Cardiac muscle cell (in vitro differentiated cells and primary cell): ENCODE measurements around the gene NACAD. TPM values are rescaled to one million over a fixed set of nuclear protein-coding genes. Genes with fewer than 3 reads are reported as not detected.

Experiments
- DNase-seq, 2 donors: peaks; one replicate each; pipeline versions ENCODE4 v3.0.0 to v3.0.0-alpha.2; 2010 to 2017; ENCODE audit warnings: low read depth in 1 of 2, low spot score in 1 of 2
- H3K27ac ChIP-seq: fragments of 200-600 bp; sonication (generic); 2 replicates; pipeline ENCODE4 v1.5.1; 2016
- H3K27me3 ChIP-seq: fragments of 200-600 bp; sonication (generic); 2 replicates; pipeline ENCODE4 v1.6.0; 2016; ENCODE audit warnings: control low read depth
- H3K36me3 ChIP-seq: fragments of 200-600 bp; sonication (generic); 2 replicates; pipeline ENCODE4 v1.5.1; 2016; ENCODE audit warnings: control low read depth
- H3K4me1 ChIP-seq: fragments of 200-600 bp; sonication (generic); 2 replicates; pipeline ENCODE4 v1.8.1; 2017; ENCODE audit warnings: low read depth, mild to moderate bottlenecking, mixed run types
- H3K4me3 ChIP-seq: fragments of 200-600 bp; sonication (generic); 2 replicates; pipeline ENCODE4 v1.5.1; 2016; ENCODE audit warnings: mild to moderate bottlenecking
- H3K9me3 ChIP-seq: fragments of 200-600 bp; sonication (generic); 2 replicates; pipeline ENCODE4 v1.5.1; 2017; ENCODE audit warnings: low read depth, mild to moderate bottlenecking, control low read depth
- polyA plus RNA-seq: library from polyadenylated mRNA; unstranded; fragments of >200 nt; fragmentation: Nextera tagmentation; extraction: Ambion mirVana; gene quantifications from 2 replicates; pipeline ENCODE4 v1.2.1, GENCODE V29; 2016
- total RNA-seq: library from RNA; depleted of rRNA; stranded (reverse); fragments of >200 nt; gene quantifications from 2 replicates; pipeline ENCODE4 v1.2.3, GENCODE V29; 2016
- TF ChIP-seq, protein P1 (sequence below): IDR thresholded peaks from 2 replicates; pipeline ENCODE4 v1.5.1; 2012; ENCODE audit warnings: low read depth, mild to moderate bottlenecking, low read length

NACAD gene
- total and polyA plus RNA-seq, 2 experiments from 2014 or later: 1.3 to 2.1 TPM

DNA sequence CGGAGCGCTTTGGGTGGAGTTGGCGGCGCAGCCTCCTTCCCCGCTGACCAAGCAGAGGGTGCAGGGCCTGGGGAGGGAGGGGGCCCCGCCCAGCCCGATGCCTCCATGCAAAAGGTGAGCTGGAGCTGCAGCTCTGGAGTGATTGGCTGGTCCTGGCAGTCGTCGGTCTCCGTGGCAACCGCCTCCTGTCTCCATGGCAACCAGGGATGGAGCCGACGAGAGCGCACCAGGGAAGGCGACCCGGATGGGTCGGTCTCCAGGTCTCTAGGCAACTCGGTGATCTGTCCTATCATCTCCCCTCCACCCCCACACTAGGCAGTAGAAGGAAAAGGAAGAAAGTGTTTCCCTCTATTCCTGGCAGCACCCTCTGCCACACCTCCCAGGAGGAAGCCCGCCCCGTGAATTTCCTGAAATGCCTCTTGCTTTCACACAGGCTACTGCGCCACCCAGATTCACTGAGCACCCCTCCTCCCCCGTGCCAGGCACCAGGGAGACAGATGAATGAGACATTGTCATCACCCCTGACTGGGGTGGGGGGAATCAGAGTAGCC is 647 bp upstream of the NACAD start:
- Histone ChIP-seq H3K27me3 (peaks cover 28% of the 10 kb centered on the region), H3K9me3 (no peaks in the 10 kb centered on the region), H3K36me3 (no peaks in the 10 kb centered on the region), H3K4me3 (peak overlapping the region; percentile 37), H3K27ac (no peak overlapping the region), H3K4me1 (no peaks in the 10 kb centered on the region)
- DNase-seq: peak; percentile 49 to 57
- TF ChIP-seq, protein P1, sequence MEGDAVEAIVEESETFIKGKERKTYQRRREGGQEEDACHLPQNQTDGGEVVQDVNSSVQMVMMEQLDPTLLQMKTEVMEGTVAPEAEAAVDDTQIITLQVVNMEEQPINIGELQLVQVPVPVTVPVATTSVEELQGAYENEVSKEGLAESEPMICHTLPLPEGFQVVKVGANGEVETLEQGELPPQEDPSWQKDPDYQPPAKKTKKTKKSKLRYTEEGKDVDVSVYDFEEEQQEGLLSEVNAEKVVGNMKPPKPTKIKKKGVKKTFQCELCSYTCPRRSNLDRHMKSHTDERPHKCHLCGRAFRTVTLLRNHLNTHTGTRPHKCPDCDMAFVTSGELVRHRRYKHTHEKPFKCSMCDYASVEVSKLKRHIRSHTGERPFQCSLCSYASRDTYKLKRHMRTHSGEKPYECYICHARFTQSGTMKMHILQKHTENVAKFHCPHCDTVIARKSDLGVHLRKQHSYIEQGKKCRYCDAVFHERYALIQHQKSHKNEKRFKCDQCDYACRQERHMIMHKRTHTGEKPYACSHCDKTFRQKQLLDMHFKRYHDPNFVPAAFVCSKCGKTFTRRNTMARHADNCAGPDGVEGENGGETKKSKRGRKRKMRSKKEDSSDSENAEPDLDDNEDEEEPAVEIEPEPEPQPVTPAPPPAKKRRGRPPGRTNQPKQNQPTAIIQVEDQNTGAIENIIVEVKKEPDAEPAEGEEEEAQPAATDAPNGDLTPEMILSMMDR: no peak

DNA sequence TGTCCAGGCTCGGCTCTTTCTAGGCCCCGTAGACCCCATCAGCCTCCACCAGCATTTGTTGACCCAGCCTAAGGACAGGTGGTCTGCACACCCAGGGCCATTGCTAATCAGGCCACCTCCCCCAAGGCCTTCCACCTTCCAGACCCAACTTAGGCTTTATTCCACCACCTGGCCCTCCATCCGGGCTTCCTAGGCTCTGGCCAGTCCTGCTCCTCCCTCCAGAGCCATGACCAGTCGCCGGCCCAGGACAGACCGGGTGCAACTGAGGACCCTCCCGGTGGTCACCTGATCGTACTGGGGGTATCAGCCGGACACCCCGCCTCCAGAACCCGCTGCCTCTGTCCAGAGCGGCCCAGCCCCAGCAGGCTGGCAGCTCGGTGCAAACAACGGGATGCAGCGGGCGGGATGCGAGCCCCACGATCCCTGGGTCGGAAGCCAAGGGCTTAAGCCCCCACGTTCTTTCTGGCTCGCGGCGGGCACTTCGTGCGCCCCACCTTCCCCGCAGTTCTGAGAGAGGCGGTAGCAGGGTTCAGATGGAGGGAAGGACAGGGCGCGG is 545 bp downstream of the NACAD start:
- no peak overlapping the region for H3K27ac ChIP-seq

DNA sequence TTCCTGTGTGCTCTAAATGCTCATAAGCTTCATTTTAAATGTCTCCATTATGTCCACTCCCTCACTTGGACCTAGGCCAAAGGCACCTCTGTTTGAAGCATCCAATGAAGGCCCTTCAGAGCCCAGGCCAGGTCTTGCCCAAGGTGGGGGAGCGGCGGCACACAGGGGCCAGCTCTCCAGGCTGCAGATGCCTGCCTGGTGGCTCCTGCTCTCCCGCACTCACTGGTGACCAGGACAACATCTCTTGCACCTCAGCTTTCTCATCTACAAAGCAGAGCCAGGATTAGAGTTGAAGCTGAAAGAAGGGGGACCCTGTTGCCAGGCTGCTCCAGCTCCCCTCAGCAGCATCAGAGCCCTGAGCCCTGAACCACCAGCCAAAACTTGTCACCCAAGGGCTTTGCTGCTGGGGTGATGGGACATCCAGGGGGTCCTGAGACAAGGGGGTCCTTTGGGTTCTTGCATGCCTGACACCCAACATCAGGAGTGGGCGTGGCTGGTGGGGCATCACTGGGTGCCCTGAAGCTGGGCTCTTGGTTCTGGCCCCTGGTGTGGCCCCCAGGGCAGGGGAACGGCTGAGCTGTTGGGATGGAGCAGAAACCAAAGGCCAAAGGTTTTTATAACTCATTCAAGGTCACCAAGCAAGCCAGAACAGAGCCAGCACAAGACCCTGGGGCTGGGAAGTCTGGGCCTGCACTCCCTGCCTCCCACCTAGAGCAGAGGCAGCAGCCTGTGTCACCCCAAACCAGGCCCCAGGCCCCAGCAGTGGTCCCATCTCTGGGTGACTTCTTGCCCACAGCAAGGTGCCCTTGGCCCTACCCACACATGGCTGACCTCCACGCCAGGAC is 1.2 kb downstream of the NACAD start:
- no peaks in the 10 kb centered on the region for H3K36me3 ChIP-seq
- H3K27ac ChIP-seq: no peak overlapping the region
- H3K27me3 ChIP-seq: peaks cover 28% of the 10 kb centered on the region
- H3K4me1 ChIP-seq: no peaks in the 10 kb centered on the region
- DNase-seq: no peak
- TF ChIP-seq, protein P1: no peak
- no peaks in the 10 kb centered on the region for H3K9me3 ChIP-seq
- H3K4me3 ChIP-seq: no peak overlapping the region

More for the DNA sequence above, 545 bp downstream of the NACAD start:
- Histone ChIP-seq H3K9me3 (no peaks in the 10 kb centered on the region), H3K4me3 (peak overlapping the region; percentile 37), H3K4me1 (no peaks in the 10 kb centered on the region), H3K27me3 (peaks cover 28% of the 10 kb centered on the region), H3K36me3 (no peaks in the 10 kb centered on the region)
- DNase-seq: no peak
- TF ChIP-seq, protein P1: no peak

DNA sequence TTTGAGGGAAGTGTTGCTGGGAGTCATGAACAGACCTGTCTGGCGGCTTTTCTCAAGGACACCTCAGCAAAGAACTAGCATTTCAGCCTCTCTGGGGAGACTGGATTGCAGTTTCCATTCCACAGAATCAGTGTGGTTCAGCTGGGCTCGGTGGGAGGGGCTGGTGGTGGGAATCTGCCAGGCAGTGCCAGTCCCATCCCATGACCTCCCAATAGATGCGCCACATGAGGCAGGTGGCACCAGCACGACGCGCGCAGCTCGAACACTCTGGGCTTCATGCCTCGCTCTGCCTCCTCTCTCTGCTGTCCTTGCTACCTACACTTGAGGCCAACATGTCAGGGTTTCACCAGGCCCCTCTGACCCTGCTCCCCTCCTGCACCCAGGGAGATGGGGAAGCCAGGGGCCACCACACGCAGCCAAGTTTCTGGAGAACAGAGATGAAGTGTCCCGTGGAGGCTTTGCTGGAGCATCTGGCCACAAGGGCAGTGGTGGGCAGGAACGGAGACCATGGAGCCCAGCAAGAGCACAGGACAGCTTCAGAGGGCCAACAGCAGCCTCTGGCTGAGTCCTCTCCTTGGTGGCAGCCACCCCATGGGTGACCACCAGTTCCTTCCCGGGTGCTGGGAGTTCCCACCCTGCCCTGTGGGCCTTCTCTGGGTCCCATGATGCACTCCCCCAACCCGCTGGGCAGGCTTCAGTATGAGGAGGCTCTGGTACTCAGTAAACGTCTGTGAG is 2.3 kb downstream of the NACAD start:
- Histone ChIP-seq H3K27me3 (peaks cover 26% of the 10 kb centered on the region), H3K4me3 (no peak overlapping the region), H3K36me3 (no peaks in the 10 kb centered on the region), H3K27ac (no peak overlapping the region), H3K9me3 (no peaks in the 10 kb centered on the region), H3K4me1 (no peaks in the 10 kb centered on the region)
- DNase-seq: no peak
- TF ChIP-seq, protein P1: no peak

DNA sequence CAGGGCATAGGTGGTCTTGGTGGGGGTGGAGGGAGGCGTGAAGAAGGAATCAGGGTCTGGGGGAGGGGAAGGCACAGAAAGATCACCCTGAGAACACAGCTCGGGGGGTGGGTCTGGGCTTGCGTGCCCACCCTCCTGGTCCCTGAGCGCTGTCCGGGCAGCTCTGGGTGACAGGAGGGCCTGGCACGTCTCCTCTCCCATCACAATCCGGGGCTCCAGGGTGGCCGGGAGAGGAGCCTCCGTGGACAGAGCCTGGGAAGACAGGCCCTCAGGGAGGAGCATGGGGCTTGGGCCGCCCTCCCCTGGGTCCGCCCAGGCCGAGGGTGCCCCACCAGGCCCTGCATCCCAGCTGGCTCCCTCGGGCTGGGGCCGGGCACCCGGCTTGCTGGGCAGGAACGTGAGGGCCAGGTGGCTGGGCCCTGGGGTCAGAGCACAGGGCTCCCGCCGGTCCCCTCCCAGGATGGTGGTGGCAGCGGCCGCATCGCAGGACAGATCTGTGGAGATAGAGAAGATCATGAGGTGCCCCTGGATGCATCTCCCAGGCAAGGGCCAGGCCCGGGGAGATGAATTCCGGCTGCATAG is 3.1 kb downstream of the NACAD start:
- Histone ChIP-seq H3K27ac (no peak overlapping the region), H3K9me3 (no peaks in the 10 kb centered on the region), H3K36me3 (no peaks in the 10 kb centered on the region), H3K4me1 (no peaks in the 10 kb centered on the region), H3K27me3 (peaks cover 26% of the 10 kb centered on the region), H3K4me3 (no peak overlapping the region)
- TF ChIP-seq, protein P1: no peak
- no peak for DNase-seq
